GM18498 (cell line): Measurements from ENCODE around the gene C16orf95.
A peak's percentile ranks its signal among the peaks of the same experiment; 100 is the strongest.
"Not testable (repeated sequence)": the region's sequence is repeated elsewhere in the genome, so short reads cannot be mapped to it uniquely, and the experiment has no call there.

ENCODE experiments used
- ATAC-seq: cut with Tn5 transposase; IDR thresholded peaks from one replicate; pipeline ENCODE4 v1.9.1; 2021; ENCODE audit warnings: mild to moderate bottlenecking, moderate library complexity; ENCODE audit not compliant: unreplicated experiment

C16orf95 gene

GRCh38 chr16:87316923-87317749 is at the start of gene C16orf95:
Gene C16orf95, minus strand, starts transcription at chr16:87317392. Its CDS starts 150 bp downstream, at chr16:87317242.
- ATAC-seq, result peak; percentile 88

GRCh38 chr16:87366930-87367329 is 49.7 kb upstream of the C16orf95 start:
- ATAC-seq, result no peak

- no peak for ATAC-seq
These were observed 49.1 kb upstream of the C16orf95 start for GRCh38 chr16:87366288-87366687.

GRCh38 chr16:87365021-87365713 is 48.0 kb upstream of the C16orf95 start:
- ATAC-seq, result no peak

GRCh38 chr16:87363771-87364455 is 46.7 kb upstream of the C16orf95 start:
- no peak for ATAC-seq

- ATAC-seq, result not testable (repeated sequence)
These were observed 45.8 kb upstream of the C16orf95 start for GRCh38 chr16:87362828-87363559.

- no peak for ATAC-seq
These were observed 44.9 kb upstream of the C16orf95 start for GRCh38 chr16:87361916-87362619.

GRCh38 chr16:87360862-87361610 is 43.8 kb upstream of the C16orf95 start:
- ATAC-seq, result no peak

GRCh38 chr16:87359121-87359520 is 41.9 kb upstream of the C16orf95 start:
- ATAC-seq, result no peak

- ATAC-seq, result no peak
These were observed 41.5 kb upstream of the C16orf95 start for GRCh38 chr16:87358696-87359095.

- no peak for ATAC-seq
These were observed 41.1 kb upstream of the C16orf95 start for GRCh38 chr16:87358250-87358649.

GRCh38 chr16:87356491-87356853 is 39.3 kb upstream of the C16orf95 start:
- ATAC-seq, result no peak

- ATAC-seq, result no peak
These were observed 36.4 kb upstream of the C16orf95 start for GRCh38 chr16:87353613-87354012.

GRCh38 chr16:87352818-87353217 is 35.6 kb upstream of the C16orf95 start:
- no peak for ATAC-seq

GRCh38 chr16:87351320-87351698 is 34.1 kb upstream of the C16orf95 start:
- ATAC-seq, result no peak

- no peak for ATAC-seq
These were observed 33.6 kb upstream of the C16orf95 start for GRCh38 chr16:87350681-87351319.

- no peak for ATAC-seq
These were observed 32.8 kb upstream of the C16orf95 start for GRCh38 chr16:87350031-87350430.

GRCh38 chr16:87348616-87349157 is 31.5 kb upstream of the C16orf95 start:
- no peak for ATAC-seq
